HEK293 (cell line): ENCODE results near the gene GALNTL6.

Experiments used
- CTCF ChIP-seq: fragments of 450-650 bp; formaldehyde crosslinking; IDR thresholded peaks from 2 replicates; pipeline ENCODE4 v1.5.1; 2016; ENCODE audit warnings: missing biosample characterization, missing genetic modification characterization
- HOXC10 ChIP-seq: sonication (generic); formaldehyde crosslinking; IDR thresholded peaks from 2 replicates; pipeline ENCODE4 v1.8.1; 2023; ENCODE audit warnings: mild to moderate bottlenecking, missing genetic modification reagents
- TF ChIP-seq, protein P1 (sequence below): fragments of 450-650 bp; formaldehyde crosslinking; IDR thresholded peaks from 2 replicates; pipeline ENCODE4 v1.5.1; 2016; ENCODE audit warnings: missing biosample characterization, missing genetic modification characterization

GRCh38 chr4:172555725-172556124, 742.5 kb downstream of the GALNTL6 start:
- TF ChIP-seq, protein P1, sequence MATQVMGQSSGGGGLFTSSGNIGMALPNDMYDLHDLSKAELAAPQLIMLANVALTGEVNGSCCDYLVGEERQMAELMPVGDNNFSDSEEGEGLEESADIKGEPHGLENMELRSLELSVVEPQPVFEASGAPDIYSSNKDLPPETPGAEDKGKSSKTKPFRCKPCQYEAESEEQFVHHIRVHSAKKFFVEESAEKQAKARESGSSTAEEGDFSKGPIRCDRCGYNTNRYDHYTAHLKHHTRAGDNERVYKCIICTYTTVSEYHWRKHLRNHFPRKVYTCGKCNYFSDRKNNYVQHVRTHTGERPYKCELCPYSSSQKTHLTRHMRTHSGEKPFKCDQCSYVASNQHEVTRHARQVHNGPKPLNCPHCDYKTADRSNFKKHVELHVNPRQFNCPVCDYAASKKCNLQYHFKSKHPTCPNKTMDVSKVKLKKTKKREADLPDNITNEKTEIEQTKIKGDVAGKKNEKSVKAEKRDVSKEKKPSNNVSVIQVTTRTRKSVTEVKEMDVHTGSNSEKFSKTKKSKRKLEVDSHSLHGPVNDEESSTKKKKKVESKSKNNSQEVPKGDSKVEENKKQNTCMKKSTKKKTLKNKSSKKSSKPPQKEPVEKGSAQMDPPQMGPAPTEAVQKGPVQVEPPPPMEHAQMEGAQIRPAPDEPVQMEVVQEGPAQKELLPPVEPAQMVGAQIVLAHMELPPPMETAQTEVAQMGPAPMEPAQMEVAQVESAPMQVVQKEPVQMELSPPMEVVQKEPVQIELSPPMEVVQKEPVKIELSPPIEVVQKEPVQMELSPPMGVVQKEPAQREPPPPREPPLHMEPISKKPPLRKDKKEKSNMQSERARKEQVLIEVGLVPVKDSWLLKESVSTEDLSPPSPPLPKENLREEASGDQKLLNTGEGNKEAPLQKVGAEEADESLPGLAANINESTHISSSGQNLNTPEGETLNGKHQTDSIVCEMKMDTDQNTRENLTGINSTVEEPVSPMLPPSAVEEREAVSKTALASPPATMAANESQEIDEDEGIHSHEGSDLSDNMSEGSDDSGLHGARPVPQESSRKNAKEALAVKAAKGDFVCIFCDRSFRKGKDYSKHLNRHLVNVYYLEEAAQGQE (tag by site-specific recombination), result no peak
- no peak for TF ChIP-seq HOXC10 (CRISPR knock-in tag)
- TF ChIP-seq CTCF (tag by site-specific recombination), result no peak
